PC-3 (cell line): Measurements from ENCODE around the gene VWA1.

Experiments used
- CTCF ChIP-seq: fragments of 300-600 bp; sonication (generic); conservative IDR thresholded peaks from 2 replicates; pipeline ENCODE4 v1.5.1; 2017; ENCODE audit warnings: antibody characterized with exemption, low read depth, mild to moderate bottlenecking, low read length
- EZH2 ChIP-seq: fragments of 300-600 bp; sonication (generic); IDR thresholded peaks from one replicate; pipeline ENCODE4 v1.6.1; 2017; ENCODE audit warnings: antibody characterized with exemption, mild to moderate bottlenecking, low read length; ENCODE audit not compliant: unreplicated experiment
- EZH2phosphoT487 ChIP-seq: fragments of 300-600 bp; sonication (generic); IDR thresholded peaks from 2 replicates; pipeline ENCODE4 v1.6.1; 2018; ENCODE audit warnings: mild to moderate bottlenecking, antibody characterized with exemption, low read length, borderline replicate concordance

GRCh38 chr1:1434824-1435105, 725 bp upstream of the VWA1 start:
- TF ChIP-seq CTCF (no peak), EZH2 (no peak), EZH2phosphoT487 (no peak)
